Smooth muscle cell (in vitro differentiated cells): ENCODE results near the gene RPS6KC1. TPM values are rescaled to one million over a fixed set of nuclear protein-coding genes. Genes with fewer than 3 reads are reported as not detected.

Experiments
- DNase-seq: peaks from one replicate; lab custom pipeline; 2025; ENCODE audit not compliant: unreplicated experiment; lab: John Stamatoyannopoulos, UW
- H2AFZ ChIP-seq: fragments of 200-600 bp; sonication (generic); 2 replicates; pipeline ENCODE4 v1.6.0; 2016; ENCODE audit warnings: antibody characterized with exemption, low read depth, mild to moderate bottlenecking
- H3F3A ChIP-seq: fragments of 200-600 bp; sonication (generic); 2 replicates; pipeline ENCODE4 v1.6.0; 2017; ENCODE audit warnings: antibody characterized with exemption, low read depth
- H3K27ac ChIP-seq: fragments of 200-600 bp; sonication (generic); 2 replicates; pipeline ENCODE4 v1.5.1; 2016; ENCODE audit warnings: low read depth, mild to moderate bottlenecking
- H3K27me3 ChIP-seq: fragments of 200-600 bp; sonication (generic); 2 replicates; pipeline ENCODE4 v1.6.1; 2016; ENCODE audit warnings: low read depth, mild to moderate bottlenecking
- H3K36me3 ChIP-seq: fragments of 200-600 bp; sonication (generic); 2 replicates; pipeline ENCODE4 v1.5.1; 2016; ENCODE audit warnings: low read depth
- H3K4me1 ChIP-seq: fragments of 200-600 bp; sonication (generic); 2 replicates; pipeline ENCODE4 v1.5.1; 2016; ENCODE audit warnings: low read depth
- H3K4me2 ChIP-seq: fragments of 200-600 bp; sonication (generic); 2 replicates; pipeline ENCODE4 v1.6.0; 2016; ENCODE audit warnings: mild to moderate bottlenecking
- H3K4me3 ChIP-seq: fragments of 200-600 bp; sonication (generic); 2 replicates; pipeline ENCODE4 v1.5.1; 2016; ENCODE audit warnings: mild to moderate bottlenecking
- H3K79me2 ChIP-seq: fragments of 200-600 bp; sonication (generic); 2 replicates; pipeline ENCODE4 v1.6.0; 2016; ENCODE audit warnings: low read depth, mild to moderate bottlenecking
- H3K9ac ChIP-seq: fragments of 200-600 bp; sonication (generic); 2 replicates; pipeline ENCODE4 v1.6.0; 2016; ENCODE audit warnings: low read depth
- H3K9me3 ChIP-seq: fragments of 200-600 bp; sonication (generic); replicated peaks from 2 replicates; pipeline ENCODE4 v1.5.1; 2016; ENCODE audit warnings: low read depth
- H4K20me1 ChIP-seq: fragments of 200-600 bp; sonication (generic); 2 replicates; pipeline ENCODE4 v1.6.0; 2016; ENCODE audit warnings: low read depth
- WGBS: methylation state at CpG from one replicate; pipeline ENCODE4 v1.1.7; 2016; ENCODE audit warnings: low lambda C conversion rate; 5-methylcytosine and 5-hydroxymethylcytosine counted together
- polyA plus RNA-seq: library from polyadenylated mRNA; unstranded; fragments of >200 nt; fragmentation: Nextera tagmentation; extraction: Ambion mirVana; gene quantifications from 2 replicates; pipeline ENCODE4 v1.2.1, GENCODE V29; 2016
- total RNA-seq: library from RNA; depleted of rRNA; stranded (reverse); fragments of >200 nt; gene quantifications from 2 replicates; pipeline ENCODE4 v1.2.3, GENCODE V29; 2014
- TF ChIP-seq, protein P1 (sequence below): fragments of 200-600 bp; sonication (generic); IDR thresholded peaks from 2 replicates; pipeline ENCODE4 v1.5.1; 2017; ENCODE audit warnings: borderline replicate concordance, mild to moderate bottlenecking, antibody characterized with exemption; ENCODE audit not compliant: insufficient read depth, poor library complexity, severe bottlenecking

Gene RPS6KC1
- total and polyA plus RNA-seq, 2 experiments from 2014 or later = 17.6 to 30.8 TPM

DNA sequence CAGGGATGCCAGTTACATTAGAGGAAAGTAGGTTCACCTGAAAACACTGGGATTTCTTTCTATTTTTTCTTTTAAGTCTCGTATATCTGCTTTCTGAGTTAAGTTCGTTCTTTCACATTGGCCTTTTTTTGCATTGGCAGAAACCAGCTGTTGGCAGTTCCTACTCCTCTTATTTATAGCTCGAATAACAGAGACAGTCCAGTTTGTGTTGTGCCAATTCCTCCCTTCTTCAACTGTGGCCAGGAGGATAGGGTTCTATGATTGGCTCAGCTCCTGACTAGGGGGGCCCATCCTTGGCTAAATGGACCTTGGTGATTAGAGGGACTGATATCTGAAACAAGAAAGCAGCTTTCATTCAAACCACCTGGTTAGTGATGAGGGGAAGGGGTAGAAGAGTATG is 115.8 kb downstream of the RPS6KC1 start:
- Histone ChIP-seq H3K4me2 (no peak overlapping the region), H3F3A (no peaks in the 10 kb centered on the region)

DNA sequence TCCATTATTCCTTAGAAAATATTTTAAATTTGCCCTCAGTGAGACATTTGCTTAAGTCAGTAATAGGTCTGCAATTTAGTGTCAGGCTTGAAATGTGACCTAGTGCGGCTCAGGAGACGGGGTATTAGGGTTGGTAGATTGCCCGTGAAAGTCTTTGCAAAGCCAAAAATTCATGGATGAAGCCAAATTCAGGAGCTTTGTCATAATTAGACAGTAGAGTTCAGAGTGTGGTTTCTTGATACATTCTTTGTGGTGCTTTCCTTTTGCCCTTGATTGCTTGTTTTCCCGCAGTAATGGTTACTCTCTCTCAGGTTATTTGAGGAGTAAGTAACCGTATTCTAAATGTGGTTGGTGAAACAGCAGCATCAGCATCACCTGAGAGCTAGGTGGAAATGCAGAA is 120.7 kb downstream of the RPS6KC1 start:
- Histone ChIP-seq H3K4me3 (no peak overlapping the region), H3K36me3 (peaks cover 4% of the 10 kb centered on the region), H3K4me2 (no peak overlapping the region), H4K20me1 (peaks cover 11% of the 10 kb centered on the region), H3K27me3 (no peaks in the 10 kb centered on the region), H2AFZ (no peak overlapping the region), H3K27ac (no peak overlapping the region), H3F3A (no peaks in the 10 kb centered on the region), H3K4me1 (no peaks in the 10 kb centered on the region), H3K9ac (no peak overlapping the region), H3K79me2 (no peaks in the 10 kb centered on the region), H3K9me3 (no peaks in the 10 kb centered on the region)
- no peak for DNase-seq
- TF ChIP-seq, protein P1, sequence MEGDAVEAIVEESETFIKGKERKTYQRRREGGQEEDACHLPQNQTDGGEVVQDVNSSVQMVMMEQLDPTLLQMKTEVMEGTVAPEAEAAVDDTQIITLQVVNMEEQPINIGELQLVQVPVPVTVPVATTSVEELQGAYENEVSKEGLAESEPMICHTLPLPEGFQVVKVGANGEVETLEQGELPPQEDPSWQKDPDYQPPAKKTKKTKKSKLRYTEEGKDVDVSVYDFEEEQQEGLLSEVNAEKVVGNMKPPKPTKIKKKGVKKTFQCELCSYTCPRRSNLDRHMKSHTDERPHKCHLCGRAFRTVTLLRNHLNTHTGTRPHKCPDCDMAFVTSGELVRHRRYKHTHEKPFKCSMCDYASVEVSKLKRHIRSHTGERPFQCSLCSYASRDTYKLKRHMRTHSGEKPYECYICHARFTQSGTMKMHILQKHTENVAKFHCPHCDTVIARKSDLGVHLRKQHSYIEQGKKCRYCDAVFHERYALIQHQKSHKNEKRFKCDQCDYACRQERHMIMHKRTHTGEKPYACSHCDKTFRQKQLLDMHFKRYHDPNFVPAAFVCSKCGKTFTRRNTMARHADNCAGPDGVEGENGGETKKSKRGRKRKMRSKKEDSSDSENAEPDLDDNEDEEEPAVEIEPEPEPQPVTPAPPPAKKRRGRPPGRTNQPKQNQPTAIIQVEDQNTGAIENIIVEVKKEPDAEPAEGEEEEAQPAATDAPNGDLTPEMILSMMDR = no peak
- WGBS = 93% methylated on average over 5 of the region's 5 CpGs

More for the DNA sequence above, 115.8 kb downstream of the RPS6KC1 start:
- H3K36me3 ChIP-seq = no peaks in the 10 kb centered on the region
- DNase-seq = no peak
- H3K9ac ChIP-seq = no peak overlapping the region
- no peaks in the 10 kb centered on the region for H3K9me3 ChIP-seq
- H4K20me1 ChIP-seq = peaks cover 30% of the 10 kb centered on the region
- H3K27ac ChIP-seq = no peak overlapping the region
- no peak overlapping the region for H3K4me3 ChIP-seq
- H3K27me3 ChIP-seq = no peaks in the 10 kb centered on the region
- peaks cover 5% of the 10 kb centered on the region for H3K4me1 ChIP-seq
- WGBS = 82% methylated on average over 3 of the region's 3 CpGs
- H2AFZ ChIP-seq = no peak overlapping the region
- no peaks in the 10 kb centered on the region for H3K79me2 ChIP-seq
- TF ChIP-seq, protein P1 = no peak

DNA sequence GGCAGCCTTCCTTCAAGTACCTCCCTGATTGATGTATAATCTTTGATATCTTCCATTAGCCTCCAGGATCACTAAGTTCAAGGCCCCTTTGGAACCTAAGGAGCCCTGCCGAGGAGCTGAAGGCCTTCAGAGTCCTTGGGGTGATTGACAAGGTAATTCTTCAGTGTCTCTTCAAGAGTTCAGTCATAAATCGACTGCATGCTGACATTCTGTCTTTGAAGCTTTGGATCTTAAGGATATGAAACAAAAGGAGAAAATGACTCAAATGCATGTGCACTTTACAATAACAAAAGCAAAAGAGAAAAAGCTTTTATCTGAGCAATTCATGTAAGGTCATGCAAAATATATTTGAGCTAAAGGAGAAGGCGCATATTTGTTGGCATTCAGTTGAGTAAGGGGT is 125.3 kb downstream of the RPS6KC1 start:
- Histone ChIP-seq H3K27ac (no peak overlapping the region), H3K9me3 (no peaks in the 10 kb centered on the region), H3K79me2 (no peaks in the 10 kb centered on the region), H3F3A (no peaks in the 10 kb centered on the region), H4K20me1 (peaks cover 3% of the 10 kb centered on the region), H3K4me1 (no peaks in the 10 kb centered on the region), H3K9ac (no peak overlapping the region), H3K27me3 (no peaks in the 10 kb centered on the region), H2AFZ (no peak overlapping the region), H3K4me3 (no peak overlapping the region), H3K36me3 (peaks cover 4% of the 10 kb centered on the region), H3K4me2 (no peak overlapping the region)
- WGBS = 82% methylated on average over 3 of the region's 3 CpGs
- no peak for DNase-seq
- TF ChIP-seq, protein P1 = no peak

DNA sequence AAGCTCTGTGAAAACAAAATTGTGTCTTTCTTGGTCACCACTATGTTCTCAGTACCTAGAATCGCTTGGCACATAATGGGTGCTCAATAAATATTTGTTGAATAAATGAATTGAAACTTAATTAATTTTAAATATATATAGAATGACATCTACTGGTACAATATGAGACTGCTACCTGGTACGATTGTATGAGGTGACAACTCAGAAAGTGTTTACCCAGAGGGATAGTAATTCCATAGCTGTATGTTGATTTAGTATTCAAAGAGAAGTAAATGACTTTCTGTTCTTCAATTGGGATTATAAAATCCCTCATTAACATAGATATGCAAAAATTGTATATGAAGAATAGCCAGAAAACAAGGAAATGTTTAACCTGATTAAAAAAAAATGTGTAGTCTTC is 128.7 kb downstream of the RPS6KC1 start:
- TF ChIP-seq, protein P1 = no peak

More for the DNA sequence above, 128.7 kb downstream of the RPS6KC1 start:
- Histone ChIP-seq H3F3A (no peaks in the 10 kb centered on the region), H3K79me2 (no peaks in the 10 kb centered on the region), H4K20me1 (no peaks in the 10 kb centered on the region), H3K36me3 (peaks cover 10% of the 10 kb centered on the region), H3K4me2 (no peak overlapping the region), H3K27me3 (no peaks in the 10 kb centered on the region), H3K9ac (no peak overlapping the region), H3K27ac (no peak overlapping the region), H3K4me1 (no peaks in the 10 kb centered on the region), H2AFZ (no peak overlapping the region), H3K4me3 (no peak overlapping the region), H3K9me3 (no peaks in the 10 kb centered on the region)
- DNase-seq = no peak
- 91% methylated on average over 2 of the region's 2 CpGs for WGBS
